Measurements from ENCODE around the gene UBE2B. TPM values are rescaled to one million over a fixed set of nuclear protein-coding genes. Genes with fewer than 3 reads are reported as not detected.

Gene UBE2B
- total RNA-seq, 2 experiments from 2014 or later: 83.0 to 87.6 TPM

DNA sequence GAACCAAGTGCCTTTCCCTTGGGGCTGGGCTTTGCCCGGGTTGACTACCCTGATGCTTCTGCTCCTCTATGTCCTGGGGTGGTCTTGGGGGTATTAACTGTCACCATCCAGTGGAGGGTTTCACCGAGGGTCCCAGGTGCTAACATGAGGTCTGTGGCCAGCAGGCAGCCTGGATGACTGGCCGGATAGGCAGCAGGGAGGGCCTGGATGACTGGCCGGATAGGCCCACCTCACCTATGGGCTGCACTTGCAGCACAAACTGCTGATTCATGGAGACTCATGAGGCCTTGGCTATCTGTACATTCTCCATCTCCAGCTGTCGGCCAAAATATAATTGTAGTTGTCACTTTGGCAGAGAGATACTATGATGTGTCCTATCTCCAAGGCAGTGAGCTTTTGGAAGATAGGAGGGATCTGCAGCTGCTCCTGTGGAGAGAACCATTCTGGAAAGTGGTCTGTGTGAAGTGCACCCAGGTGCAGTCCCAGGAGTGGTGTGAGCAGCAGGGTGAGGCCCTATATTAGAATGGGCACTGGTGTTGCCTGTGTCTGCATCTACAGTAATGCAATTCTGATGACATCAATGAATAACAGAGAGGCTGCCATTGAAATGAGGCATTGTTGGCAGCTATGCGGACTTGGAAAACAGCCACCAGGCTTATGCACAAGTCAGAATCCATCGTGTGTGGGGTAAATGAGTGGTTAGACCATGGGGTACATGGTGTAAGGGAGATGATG is 66.6 kb downstream of the UBE2B start:
- POLR2A ChIA-PET: no interaction called here
- H3K27ac Mint-ChIP-seq: no peak overlapping the region
- DNase-seq (no peak), ATAC-seq (no peak)
- no peaks in the 10 kb centered on the region for H3K9me3 Mint-ChIP-seq (ENCODE audit: insufficient read depth)
- no peaks in the 10 kb centered on the region for H3K27me3 Mint-ChIP-seq (ENCODE audit: low read depth)
- CTCF ChIA-PET: no interaction called here
- no peak overlapping the region for H3K4me3 Mint-ChIP-seq
- H3K4me1 Mint-ChIP-seq (ENCODE audit: low read depth): peaks cover 15% of the 10 kb centered on the region
- H3K36me3 Mint-ChIP-seq (ENCODE audit: low read depth): no peaks in the 10 kb centered on the region

DNA sequence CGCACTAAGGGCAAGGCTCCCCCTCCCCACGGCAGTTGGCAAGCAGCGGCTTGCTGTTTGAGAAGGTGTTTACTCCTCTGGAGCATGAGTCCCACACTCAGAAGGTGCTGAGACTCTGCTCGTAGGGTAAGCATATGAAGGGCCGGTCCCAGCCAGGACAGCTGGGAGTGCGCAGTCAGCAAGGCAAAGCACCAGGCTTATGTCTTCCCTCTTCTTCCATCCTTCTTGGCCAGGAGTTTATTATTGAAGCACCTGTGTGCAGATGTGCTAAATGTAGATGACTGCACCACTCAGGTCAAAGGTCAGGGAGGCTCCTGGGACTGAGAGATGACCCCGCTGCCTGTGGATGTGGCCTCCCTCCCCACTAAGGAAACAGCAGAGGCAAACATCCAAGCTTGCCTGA is 67.4 kb downstream of the UBE2B start:
- DNase-seq (no peak), ATAC-seq (no peak)
- peaks cover 15% of the 10 kb centered on the region for H3K4me1 Mint-ChIP-seq (ENCODE audit: low read depth)
- ChIA-PET POLR2A (interaction anchor here (0.6 kb wide), 1 partner anchor 47 kb away, joined by 3 read pairs; no protein-coding TSS in a partner anchor), CTCF (no interaction called here)
- no peaks in the 10 kb centered on the region for H3K27me3 Mint-ChIP-seq (ENCODE audit: low read depth)
- H3K36me3 Mint-ChIP-seq (ENCODE audit: low read depth): no peaks in the 10 kb centered on the region
- no peak overlapping the region for H3K27ac Mint-ChIP-seq
- no peaks in the 10 kb centered on the region for H3K9me3 Mint-ChIP-seq (ENCODE audit: insufficient read depth)
- no peak overlapping the region for H3K4me3 Mint-ChIP-seq

DNA sequence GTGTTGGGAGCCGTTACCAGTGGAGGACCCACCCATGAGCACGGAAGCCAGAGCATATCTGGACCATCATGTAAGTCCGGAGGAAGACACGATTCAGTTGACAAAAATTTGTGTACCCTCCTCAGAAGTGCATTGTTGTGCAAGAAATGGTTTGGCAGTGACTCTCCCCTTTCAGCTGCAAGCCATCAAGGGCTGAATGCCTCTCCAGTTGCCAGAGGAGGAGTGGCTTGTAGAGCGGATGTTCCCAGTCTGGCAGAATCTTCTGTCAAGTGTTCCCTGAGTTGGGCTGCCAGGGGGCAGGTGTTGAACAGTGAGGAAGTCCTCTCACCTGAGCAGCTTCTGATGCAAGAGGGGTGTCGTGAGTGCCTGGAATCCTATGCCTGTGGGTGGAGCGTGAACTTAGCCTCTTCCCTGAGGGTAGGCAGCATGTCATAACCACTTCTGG is 67.9 kb downstream of the UBE2B start:
- ChIA-PET CTCF (no interaction called here), POLR2A (interaction anchor here (0.6 kb wide), 1 partner anchor 46 kb away, joined by 3 read pairs; no protein-coding TSS in a partner anchor)
- no peaks in the 10 kb centered on the region for H3K9me3 Mint-ChIP-seq (ENCODE audit: insufficient read depth)
- H3K4me3 Mint-ChIP-seq: no peak overlapping the region
- H3K27ac Mint-ChIP-seq: no peak overlapping the region
- H3K36me3 Mint-ChIP-seq (ENCODE audit: low read depth): no peaks in the 10 kb centered on the region
- ATAC-seq: no peak
- DNase-seq: no peak
- H3K4me1 Mint-ChIP-seq (ENCODE audit: low read depth): peaks cover 15% of the 10 kb centered on the region
- no peaks in the 10 kb centered on the region for H3K27me3 Mint-ChIP-seq (ENCODE audit: low read depth)

DNA sequence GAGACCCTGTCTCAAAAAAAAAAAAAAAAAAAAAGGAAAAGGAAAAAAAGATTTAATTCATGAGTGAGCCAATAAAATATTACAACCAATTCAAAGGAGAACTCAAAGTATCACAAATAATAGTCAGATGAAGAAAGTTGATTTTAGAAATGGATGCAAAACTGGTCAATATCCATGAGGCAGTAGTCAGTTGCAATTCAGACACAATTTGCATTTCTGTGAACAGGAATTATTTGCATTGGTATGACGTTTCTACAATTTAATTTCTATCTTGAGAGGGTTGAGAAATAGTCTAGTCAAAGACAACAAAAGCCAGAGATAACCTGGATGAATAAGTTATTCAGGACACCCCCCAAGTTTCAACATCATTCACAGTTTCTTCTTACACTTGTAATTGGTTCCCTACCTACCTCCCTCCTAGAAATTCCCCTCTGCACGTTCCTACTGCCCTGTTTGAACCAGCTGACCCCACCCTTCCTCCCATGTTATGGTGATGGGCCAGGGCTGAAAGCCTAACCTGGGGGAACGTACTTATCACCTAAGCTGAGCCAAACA is 68.9 kb downstream of the UBE2B start:
- ChIA-PET POLR2A (no interaction called here), CTCF (no interaction called here)
- Mint-ChIP-seq H3K27me3 (ENCODE audit: low read depth) (no peaks in the 10 kb centered on the region), H3K27ac (no peak overlapping the region), H3K4me1 (ENCODE audit: low read depth) (peaks cover 15% of the 10 kb centered on the region), H3K4me3 (no peak overlapping the region), H3K9me3 (ENCODE audit: insufficient read depth) (no peaks in the 10 kb centered on the region), H3K36me3 (ENCODE audit: low read depth) (no peaks in the 10 kb centered on the region)
- DNase-seq: no peak
- no peak for ATAC-seq

Other genes starting within 250 kb of the UBE2B start
- 100 to 1,000 TPM; 203 to 206 TPM for gene SKP1, start 194.6 kb upstream of the UBE2B start, total RNA-seq
- gene PPP2CA, start 145.5 kb upstream of the UBE2B start, total RNA-seq: 100 to 1,000 TPM; 158 to 167 TPM
- 1 to 10 TPM in 1 of 2 experiments, under 1 TPM in 1; 0.53 to 1.2 TPM for gene CDKL3, start 4.4 kb upstream of the UBE2B start, total RNA-seq
- 10 to 100 TPM; 31.3 to 32.5 TPM for gene CDKN2AIPNL, start 40.3 kb downstream of the UBE2B start, total RNA-seq
- 10 to 100 TPM; 79.9 to 86.0 TPM for gene JADE2, start 154.1 kb downstream of the UBE2B start, total RNA-seq

Measured in activated CD8-positive, alpha-beta T cell treated with anti-CD3 and anti-CD28 coated beads, Interleukin-2, amount 10 ng/mL, durations not matched to agents 7 days and 5 days (primary cell).